NCI-H1436 treated with DMSO at 0.1 percent for 48 hours (cell line): Measurements from ENCODE around the gene NNAT.

Experiments
- DNase-seq: peaks from one replicate; lab custom pipeline; 2025; lab: John Stamatoyannopoulos, UW

NNAT gene

DNA sequence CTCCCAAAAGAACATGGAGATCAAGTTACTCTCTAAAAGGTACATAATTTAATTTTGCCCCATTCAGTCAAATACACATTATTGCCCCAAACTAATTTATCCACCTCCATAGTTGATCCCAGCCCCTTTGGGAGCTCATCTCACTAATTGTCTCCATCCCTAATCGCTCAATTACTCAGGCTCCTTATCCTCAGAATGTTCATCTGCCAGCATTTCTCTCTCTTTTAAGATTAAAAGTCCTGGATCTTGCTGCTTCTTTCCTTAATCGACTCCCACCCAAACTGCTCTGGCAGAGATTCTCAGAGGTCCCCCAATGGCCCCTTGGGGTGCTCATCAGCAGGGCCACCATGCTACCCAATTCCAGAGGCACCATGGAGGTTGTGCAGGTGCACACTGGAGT, 18.4 kb upstream of the NNAT start:
- DNase-seq = no peak

DNA sequence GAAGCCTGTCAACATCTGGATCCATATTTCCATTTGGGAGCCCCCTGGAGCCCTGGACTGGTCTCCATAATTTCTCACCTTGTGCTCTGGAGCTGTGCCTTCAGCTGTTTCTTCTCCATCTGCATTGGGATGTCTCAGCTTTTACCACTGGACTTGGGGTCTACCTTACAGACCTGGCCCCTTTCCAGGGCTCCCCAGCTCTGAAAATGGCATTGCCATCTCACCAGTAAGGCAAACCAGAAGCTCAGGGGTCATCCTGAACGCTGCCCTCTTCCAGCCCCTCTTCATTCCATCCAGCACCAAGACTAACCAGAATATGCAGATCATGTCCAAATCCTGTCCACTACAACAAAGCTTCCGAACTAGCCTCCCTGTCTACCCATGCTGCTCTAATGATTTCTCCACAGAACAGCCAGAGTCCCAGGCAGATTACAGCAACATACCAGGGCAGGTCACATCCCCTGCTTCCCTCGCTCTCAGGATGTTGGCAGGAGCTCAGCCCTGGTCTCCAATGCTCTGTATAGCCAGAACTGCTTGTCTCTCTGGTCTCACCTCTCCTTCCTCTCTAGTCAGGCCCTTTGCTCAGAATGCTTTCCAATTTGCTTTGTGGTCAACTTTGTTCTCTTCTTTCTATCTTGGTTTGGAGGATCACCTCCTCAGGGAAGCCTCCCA, 17.7 kb upstream of the NNAT start:
- no peak for DNase-seq

DNA sequence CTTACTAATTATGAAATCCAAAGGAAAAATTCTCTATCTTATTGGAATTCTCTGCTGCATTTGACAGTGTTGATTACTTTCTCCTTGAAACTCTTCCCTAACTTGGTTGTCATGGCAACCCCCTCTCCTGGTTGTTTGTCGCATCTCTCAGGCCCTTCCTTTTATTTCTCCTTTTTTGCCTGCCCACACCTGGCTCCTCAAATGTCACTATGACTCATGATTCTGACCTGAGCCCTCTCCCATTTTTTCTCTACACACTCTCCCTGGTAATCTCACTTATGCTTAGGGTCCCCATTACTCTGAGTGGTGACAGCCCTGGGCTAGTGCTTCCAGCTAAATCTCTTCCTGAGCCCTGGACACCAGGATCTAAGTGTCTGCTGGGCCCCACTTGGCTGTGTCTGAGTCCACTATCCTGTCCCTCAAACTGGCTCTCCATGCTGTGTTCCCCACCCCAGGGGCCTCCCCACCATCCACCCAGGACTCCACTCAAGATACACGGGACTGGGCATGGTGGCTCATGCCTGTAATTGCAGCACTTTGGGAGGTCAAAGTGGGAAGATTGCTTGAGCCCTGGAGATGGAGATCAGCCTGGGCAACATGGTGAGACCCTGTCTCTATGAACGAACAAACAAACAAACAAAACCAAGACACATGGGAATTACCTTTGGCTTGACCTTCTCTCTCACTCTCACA, 16.5 kb upstream of the NNAT start:
- no peak for DNase-seq

DNA sequence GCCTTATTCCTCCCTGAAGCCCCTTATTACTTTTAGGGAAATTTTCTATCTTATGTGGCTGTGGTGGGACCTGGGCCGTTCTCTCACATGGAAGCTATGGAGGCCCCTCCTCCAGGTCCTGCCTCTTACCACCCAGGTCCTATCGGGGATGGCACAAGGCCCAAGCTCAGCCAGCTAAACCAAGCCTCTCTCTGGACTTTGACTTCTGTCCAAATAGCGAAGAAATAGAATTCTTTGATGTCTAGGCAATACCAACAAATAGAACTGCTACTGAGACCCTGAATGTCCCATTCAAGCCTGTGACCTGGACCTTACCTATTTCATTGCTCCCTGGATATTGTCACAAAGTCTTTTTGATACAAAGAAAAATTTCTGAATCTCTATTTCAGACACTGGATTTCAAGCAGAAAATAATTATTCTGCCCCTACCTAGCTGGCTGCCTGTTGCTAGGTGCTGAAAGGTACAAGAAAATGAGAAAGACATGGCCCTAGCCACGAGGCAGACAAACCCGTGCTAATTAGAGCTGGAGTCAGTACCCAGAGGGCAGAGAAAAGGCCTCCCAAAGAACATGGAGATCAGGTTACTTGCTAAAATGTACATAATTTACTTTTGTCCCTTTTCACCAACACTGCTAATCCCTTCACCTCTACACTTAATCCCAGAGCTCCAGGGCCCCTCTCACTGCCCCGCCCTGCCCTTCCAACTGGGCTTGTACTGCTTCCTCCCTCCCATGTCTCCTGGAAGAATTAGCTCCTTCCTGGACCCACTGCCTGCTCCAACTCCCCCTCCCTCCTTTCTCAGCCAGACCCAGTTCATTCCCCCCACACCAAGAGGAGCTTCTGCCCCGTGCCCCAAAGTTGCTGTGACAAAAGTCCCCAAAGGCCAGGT, 15.5 kb upstream of the NNAT start:
- no peak for DNase-seq

DNA sequence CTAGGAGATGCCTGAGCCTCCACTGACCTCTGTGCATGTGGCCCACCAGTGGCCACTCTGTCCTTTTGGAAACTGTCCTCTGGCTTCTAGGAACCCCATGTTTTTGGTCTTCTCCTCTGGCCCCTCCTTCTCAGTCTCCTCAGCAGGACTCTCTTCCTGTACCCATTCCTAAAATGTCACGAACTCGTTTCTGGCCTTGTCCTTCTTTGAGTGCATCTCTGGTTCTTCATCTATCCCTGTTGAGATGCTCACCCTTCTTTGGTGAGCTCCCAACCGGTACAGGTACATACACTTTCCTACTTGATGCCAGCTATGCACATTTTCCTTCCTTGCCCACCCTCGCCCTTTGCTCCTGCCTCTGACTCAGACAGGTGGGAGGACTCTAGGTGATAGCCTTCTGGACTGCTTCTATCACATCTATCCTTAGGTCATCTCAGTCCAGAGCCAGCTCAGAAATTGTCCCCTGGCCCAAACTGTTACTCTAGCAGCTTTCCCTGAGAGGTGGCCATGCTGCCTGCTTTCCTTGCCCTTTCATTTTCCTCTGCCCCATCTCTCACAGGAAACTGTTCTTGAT, 14.8 kb upstream of the NNAT start:
- DNase-seq = no peak

DNA sequence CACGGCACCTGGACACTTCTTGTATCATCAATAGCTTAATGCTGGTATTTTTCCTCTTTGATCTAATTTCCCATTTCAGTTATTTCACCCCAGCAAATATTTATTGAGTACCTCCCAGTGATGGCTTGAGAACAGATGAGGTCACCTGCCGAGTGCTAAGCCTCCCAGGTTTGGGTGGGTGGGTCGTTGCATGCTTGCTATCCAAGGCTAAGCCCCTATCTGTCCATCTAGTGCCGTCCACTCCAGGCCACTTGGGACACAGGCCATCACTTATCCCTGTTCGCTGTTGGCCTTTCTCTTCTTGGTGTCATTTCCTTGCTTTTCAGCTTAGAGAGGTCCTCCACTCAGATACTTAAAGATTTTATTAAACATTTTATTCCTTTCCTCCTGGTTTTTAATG, 10.8 kb upstream of the NNAT start:
- no peak for DNase-seq

DNA sequence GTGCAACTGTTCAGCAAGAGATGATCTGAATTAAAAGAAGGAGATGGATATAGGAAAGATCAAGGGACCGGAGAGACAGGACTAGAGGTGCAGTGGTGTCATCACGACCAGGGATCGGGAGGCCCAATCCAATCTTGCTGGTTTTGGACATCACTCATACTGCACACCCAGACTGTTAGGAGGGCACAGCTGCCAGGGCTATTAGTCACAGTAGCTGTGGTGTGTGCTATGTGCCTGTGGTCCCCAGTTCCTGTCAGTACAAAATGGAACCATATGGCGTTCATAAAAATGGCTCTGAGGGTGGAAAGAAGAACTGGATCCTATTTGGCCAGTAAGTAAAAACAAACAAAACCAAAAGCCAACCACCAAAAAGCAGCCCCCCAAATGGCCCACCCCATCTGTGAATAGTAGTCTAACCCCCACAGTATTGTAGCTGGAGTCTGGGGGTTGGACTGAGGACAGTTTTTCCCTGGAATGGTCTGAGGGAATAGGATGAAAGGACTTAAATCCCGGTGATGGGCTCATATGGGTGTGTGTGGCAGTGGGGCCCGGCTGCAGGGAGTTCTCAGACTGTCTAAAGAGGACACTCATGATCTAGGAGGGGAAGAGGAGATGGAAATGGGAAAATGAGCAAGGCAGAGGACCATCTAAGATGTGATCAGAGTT, 9.3 kb upstream of the NNAT start:
- DNase-seq = no peak

DNA sequence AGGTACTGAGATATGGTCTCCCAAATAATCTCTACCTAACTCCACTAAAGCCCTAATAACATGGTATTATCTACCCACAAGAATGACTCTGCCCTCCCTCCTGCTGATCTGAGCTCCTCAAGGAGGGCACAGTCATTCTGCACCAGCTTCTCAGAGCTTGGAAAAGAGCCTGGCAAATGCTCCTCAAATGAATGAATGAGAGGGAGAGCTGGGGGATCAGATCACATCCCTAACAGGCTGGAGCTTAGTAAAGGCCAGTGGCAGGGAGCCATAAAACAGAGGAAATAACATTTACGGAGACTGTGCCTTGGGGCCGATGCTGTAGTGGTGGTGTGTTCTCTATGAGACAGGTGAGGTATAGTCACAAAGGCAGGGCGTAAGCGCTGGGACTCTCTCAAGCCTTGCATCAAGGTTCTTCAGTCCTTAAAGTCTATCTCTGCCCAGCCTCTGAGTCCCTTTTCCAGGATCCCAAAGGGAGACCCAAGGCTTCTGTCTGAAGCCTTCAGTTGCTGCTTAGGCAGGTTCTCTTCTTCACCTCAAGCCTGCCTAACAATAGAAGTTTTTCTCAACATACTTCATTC, 7.2 kb upstream of the NNAT start:
- DNase-seq = no peak

DNA sequence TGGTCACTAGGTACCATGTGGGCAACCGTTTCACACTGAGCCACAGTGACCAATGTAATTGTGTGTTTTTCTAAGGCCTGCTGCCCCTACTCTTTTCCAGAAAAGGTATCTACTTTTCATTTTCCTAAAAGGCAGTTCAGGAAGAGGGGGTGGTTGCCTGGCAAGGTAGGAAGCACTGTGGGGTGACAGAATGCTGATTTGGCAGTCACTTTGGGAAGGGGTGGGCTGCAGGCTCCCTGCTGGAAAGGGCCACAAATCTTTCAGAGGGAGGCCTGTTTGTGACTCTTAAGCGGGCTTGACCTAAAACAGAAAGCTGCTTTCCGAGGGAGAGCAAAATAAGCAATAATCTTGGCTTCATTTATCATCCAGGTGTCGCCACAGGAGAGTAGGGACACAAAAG, 5.2 kb upstream of the NNAT start:
- DNase-seq = no peak

DNA sequence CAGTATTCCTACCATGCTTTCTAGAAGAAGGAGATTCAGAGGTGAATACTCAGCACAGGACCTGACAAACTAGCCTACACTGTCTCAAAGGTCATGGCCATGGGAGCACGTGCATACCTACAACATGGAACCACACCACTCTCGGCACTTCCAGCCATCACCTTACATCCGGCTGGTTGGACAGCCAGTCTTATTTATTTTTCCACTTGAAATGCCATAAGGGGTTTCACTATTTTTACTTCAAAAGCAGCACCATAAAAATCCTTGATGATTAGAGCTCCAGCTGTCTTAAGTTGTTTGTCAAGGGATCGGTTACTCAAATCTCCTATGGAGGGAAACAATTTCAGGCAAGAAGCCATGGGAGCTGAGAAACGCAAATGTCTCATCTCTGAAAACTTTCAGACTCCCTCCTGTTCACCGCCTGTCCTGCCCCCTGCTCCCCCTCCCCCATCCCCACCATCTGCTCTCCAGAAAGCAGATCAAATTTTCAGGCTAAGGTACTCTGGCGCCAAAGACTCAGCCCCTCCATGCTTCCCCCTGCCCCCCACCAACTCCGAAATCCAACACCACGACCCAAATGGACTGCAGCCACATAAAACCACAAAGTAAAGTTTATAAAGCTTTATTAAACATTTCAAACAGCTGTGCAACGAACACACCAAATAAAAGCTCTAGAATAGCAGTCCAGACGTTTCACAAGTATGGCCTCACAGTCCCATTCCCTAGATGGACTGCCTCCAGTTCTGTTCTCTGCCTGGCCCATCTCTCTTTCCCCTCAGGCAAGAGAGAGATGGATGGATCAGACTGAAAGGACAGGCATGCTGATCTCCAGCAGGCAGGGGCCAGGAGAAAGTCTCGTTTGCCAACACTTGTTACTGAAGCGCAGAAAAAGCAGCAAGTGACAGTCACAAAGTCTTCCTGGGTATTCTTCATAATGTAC, 4.0 kb upstream of the NNAT start:
- no peak for DNase-seq

DNA sequence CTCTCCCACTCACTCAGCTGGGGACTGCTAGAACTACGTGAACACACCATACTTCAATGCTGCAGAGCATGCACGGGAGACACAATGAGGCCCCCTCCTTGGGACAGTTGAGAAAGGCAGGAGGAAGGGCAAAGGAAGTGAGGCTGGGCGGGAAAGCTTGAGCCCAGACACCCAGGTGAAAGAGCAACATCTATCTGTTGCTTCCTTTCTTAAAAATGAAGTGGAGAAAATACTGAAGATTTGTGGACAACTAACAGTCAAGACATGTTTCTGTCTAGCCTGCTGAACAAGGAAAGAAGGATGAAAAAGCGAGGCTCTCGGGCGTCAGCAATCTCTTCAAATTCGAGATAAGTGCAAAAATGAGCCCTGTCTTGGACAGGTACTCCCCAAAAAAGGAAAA, 3.0 kb upstream of the NNAT start:
- no peak for DNase-seq

DNA sequence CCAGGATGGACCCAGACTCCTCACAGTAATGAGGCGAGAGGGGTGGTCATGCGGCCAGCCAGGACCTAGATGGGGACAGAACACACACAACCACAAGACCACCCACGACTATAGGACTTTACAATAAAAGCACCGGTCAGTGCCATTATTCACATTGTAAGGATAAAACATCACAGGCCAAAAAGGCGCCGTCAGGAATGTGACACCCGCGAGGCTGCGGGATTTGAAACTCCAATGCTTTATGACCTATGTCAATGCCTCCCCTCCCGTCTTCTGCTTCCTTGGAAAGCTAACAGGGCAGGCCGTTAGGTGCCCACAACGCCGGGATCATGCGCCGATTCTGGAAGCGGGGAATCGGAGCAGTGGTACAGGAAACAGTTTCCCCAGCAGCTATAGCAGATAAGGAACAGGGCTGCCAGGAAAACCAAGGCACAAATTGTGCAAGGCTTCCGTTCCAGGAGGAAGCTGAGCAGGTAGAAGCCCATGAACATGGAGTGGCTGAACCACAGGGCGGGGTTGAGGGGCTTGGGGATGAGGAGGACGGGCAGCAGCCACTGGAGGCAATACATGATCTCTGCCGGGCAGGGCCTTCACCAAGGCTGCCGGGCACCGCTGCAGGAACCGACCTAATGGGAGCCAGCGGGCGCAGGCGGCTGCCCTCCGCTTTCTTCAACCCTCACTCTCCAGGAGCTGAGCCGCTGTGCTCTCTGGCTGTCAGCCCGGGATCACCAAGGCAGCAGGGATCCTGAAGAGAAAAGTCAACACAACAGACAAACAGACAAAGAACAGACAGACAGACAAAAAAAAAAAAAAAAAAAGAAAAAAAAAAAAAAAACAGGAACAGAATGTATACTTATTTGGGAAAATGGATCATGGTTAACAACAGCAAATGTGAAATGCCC, 2.2 kb upstream of the NNAT start:
- DNase-seq = no peak

DNA sequence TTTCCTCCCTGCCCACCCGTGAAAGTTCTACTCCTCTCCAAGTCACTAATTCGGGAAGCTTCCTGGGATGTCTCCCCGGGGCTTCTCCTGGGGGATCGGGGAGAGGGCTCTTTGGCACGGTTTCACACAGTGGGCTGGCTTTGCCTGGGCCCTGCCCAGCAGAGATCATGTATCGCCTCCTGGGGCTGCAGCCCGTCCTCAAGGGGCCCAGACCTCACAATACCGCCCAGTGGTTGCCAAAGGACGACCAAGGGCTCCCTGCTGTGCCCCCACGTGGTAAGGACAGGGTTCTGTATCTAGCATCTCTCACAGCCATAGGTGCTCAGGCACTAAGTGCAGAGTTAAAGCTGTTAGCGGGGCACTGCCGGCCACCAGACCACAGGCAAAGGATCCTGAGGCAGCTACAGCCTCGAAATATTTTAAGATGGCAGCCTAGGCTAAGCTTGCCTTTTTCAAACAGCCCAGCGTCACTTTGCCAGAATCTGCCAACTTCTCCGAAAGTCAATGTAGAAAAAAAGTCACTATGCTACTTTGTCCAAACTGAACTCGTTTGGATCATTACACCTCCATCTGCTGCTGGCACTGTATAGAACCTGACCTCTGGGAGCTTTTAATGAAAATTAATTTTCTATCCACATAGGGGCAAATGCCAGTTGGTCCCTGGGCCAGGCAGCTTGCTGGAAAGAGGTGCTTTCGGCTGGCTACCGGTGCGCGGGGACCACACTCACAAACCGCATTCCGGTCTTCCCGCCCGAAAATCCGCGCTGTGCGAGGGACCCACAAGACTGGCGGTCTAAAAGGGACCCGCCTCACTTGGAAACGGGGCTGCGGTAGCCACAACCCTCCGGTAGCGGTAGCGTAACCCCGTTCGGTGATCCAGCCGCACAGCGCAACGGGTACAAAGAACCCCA, 1.3 kb upstream of the NNAT start:
- peak; percentile 33 for DNase-seq

DNA sequence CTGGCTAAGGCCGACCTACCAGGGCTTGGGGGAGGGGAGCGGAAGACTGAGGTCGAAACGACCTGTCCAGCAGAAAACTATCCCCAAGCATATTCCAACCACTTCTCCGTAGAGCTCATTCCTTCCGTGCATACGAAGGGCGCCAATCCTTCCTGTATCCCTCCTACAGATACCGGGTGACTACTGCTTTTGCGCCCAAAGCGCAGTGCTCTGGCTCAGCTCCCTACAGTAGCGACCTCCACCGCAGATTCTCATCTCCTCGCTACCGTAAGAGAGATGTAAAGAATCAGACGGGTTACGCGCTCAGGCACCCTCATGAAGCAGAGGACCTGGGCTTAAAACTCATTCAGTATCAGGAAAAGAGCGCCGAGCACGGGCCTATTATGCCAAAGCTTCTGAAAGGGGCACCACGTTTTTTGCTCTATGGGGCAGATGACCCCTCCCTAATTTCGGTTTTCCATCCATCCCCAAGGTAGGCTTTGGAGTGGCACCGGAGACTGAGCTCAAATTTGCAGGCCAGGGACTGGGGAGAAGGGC, 563 bp upstream of the NNAT start:
- no peak for DNase-seq

DNA sequence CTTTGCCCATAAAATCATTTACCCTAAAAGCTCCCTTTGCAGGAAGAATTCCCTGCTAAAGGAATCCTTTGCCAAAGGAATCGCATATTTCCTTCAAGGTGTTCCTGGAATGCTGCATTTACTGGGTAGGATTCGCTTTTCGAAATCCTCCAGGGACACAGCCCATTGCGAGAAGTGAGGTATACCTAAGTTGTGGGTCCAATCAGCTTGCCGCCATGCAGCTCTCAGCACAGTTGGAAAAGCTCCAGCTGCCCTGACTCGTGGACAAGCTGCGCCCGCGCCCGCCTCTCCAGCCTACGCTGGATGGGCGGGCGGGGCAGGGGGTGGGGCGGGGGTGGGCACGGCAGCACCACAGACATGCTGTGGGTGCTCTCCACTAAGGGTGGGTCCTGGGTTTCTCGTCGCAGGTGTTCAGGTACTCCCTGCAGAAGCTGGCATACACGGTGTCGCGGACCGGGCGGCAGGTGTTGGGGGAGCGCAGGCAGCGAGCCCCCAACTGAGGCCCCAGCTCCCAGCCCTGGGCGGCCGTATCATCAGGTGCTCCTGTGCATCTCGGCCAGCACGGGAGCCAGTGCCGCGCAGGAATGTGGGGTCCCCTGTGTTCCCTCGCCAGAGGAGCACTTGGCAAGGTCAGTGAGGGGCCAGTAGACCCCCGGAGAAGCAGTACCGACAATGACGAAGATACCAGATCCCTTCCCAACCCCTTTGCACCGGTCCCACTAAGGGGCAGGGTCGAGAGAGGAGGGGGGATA, 1.4 kb downstream of the NNAT start:
- no peak for DNase-seq

DNA sequence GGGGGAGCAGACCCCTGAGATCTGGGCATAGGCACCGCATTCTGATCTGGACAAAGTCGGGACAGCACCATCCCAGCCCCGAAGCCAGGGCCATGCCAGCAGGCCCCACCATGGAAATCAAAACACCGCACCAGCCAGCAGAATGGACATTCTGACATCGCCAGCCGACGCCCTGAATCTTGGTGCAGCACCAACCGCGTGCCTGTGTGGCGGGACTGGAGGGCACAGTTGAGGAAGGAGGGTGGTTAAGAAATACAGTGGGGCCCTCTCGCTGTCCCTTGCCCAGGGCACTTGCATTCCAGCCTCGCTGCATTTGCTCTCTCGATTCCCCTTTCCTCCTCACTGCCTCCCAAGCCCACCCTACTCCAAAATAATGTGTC, 2.0 kb downstream of the NNAT start:
- DNase-seq = no peak

DNA sequence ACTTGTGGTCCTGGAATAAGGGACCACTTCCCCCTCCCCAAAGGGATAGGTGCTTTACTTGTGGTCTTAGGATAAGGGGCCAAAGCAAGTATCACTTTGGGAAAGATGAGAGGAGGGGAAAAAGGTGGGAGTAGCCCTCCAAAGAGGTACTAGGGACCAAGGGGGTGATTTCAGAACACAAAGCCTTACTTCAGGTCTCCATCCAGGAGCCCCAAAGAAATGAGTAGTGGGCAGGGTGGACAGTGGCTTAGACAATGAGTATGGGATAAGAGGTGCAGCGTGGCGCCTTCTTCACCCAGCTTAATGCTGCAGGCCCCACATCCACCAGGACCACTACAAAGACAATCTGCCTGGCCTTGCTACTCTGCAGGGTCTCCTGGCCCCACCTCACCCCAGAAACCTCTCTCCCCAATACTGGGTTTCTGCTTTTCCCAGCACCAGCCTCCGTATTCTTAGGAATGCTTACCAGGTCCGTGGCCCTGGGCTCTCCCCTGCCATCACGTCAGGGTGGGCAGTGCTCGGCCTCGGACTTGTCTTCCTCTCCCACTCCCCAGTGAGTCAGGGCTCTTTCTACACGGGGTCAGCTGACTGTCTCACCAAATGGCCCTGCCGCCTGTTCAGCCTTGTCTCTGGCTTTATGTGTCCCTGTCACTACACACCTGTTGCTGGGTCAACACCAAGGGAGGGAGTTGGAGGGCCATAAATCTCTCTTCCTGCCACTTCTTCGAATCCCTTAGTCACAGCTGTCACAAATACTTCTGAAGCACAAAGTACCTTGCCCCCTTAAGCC, 3.1 kb downstream of the NNAT start:
- no peak for DNase-seq
